GM23338 (cell line): ENCODE data around the gene KIAA0753. TPM values are rescaled to one million over a fixed set of nuclear protein-coding genes. Genes with fewer than 3 reads are reported as not detected.

Experiments used
- ATAC-seq: fragments of 200-7000 bp; cut with Tn5 transposase; 3 replicates; pipeline ENCODE4 v1.9.1; 2020
- DNase-seq: peaks from one replicate; pipeline ENCODE4 v3.0.0-alpha.2; 2015; ENCODE audit warnings: low spot score
- H2AFZ ChIP-seq: fragments of 200-600 bp; sonication (generic); 2 replicates; pipeline ENCODE4 v1.8.0; 2016; ENCODE audit warnings: antibody characterized with exemption, mild to moderate bottlenecking, moderate library complexity
- H3F3A ChIP-seq: fragments of 200-600 bp; sonication (generic); replicated peaks from 2 replicates; pipeline ENCODE4 v1.8.0; 2017; ENCODE audit warnings: antibody characterized with exemption, mixed run types, low read depth
- H3K27ac ChIP-seq: fragments of 200-600 bp; sonication (generic); 2 replicates; pipeline ENCODE4 v1.6.1; 2016; ENCODE audit warnings: low read depth
- H3K27me3 ChIP-seq: fragments of 200-600 bp; sonication (generic); 2 replicates; pipeline ENCODE4 v1.8.0; 2016; ENCODE audit warnings: mild to moderate bottlenecking, mixed run types, moderate library complexity; ENCODE audit not compliant: insufficient read depth
- H3K36me3 ChIP-seq: fragments of 200-600 bp; sonication (generic); 2 replicates; pipeline ENCODE4 v1.8.0; 2016; ENCODE audit warnings: mild to moderate bottlenecking; ENCODE audit not compliant: insufficient read depth
- H3K4me1 ChIP-seq: fragments of 200-600 bp; sonication (generic); 2 replicates; pipeline ENCODE4 v1.8.0; 2016; ENCODE audit warnings: mild to moderate bottlenecking, moderate library complexity; ENCODE audit not compliant: insufficient read depth
- H3K4me2 ChIP-seq: fragments of 200-600 bp; sonication (generic); 2 replicates; pipeline ENCODE4 v1.7.1; 2017; ENCODE audit warnings: mixed run types
- H3K4me3 ChIP-seq: fragments of 200-600 bp; sonication (generic); 2 replicates; pipeline ENCODE4 v1.6.1; 2016; ENCODE audit warnings: mixed run types
- H3K79me2 ChIP-seq: fragments of 200-600 bp; sonication (generic); replicated peaks from 2 replicates; pipeline ENCODE4 v1.8.0; 2017; ENCODE audit warnings: mild to moderate bottlenecking; ENCODE audit not compliant: insufficient read depth
- H3K9me2 ChIP-seq: fragments of 200-600 bp; sonication (generic); 2 replicates; pipeline ENCODE4 v1.8.0; 2017; ENCODE audit not compliant: insufficient read depth
- H4K20me1 ChIP-seq: fragments of 200-600 bp; sonication (generic); replicated peaks from 2 replicates; pipeline ENCODE4 v1.8.0; 2017; ENCODE audit warnings: mild to moderate bottlenecking; ENCODE audit not compliant: insufficient read depth
- H3K27ac Mint-ChIP-seq: 2 replicates; pipeline ENCODE4 v1.8.0; 2020; ENCODE audit warnings: inconsistent platforms, mild to moderate bottlenecking, moderate library complexity, mixed read lengths
- H3K27me3 Mint-ChIP-seq: 3 replicates; pipeline ENCODE4 v1.8.0; 2022; ENCODE audit warnings: low read depth, mild to moderate bottlenecking, moderate library complexity, mixed read lengths, inconsistent platforms; ENCODE audit not compliant: insufficient read depth, poor library complexity
- H3K36me3 Mint-ChIP-seq: 3 replicates; pipeline ENCODE4 v1.8.0; 2021; ENCODE audit warnings: low read depth, mild to moderate bottlenecking, inconsistent platforms, moderate library complexity, mixed read lengths
- H3K4me1 Mint-ChIP-seq: 3 replicates; pipeline ENCODE4 v1.8.0; 2020; ENCODE audit warnings: mild to moderate bottlenecking, inconsistent platforms, mixed read lengths
- H3K4me3 Mint-ChIP-seq: 3 replicates; pipeline ENCODE4 v1.8.0; 2021; ENCODE audit warnings: moderate library complexity, mild to moderate bottlenecking, inconsistent platforms, mixed read lengths
- H3K9me3 Mint-ChIP-seq: 3 replicates; pipeline ENCODE4 v1.8.0; 2020; ENCODE audit warnings: moderate library complexity, mild to moderate bottlenecking, inconsistent platforms, mixed read lengths
- CREB1 ChIP-seq: fragments of 250-450 bp; sonication (Bioruptor Pico); IDR thresholded peaks from 2 replicates; pipeline ENCODE4 v1.5.0; 2020; ENCODE audit warnings: low read depth, mild to moderate bottlenecking, moderate library complexity
- EZH2 ChIP-seq: fragments of 200-600 bp; sonication (generic); IDR thresholded peaks from one replicate; pipeline ENCODE4 v1.8.0; 2017; ENCODE audit warnings: antibody characterized with exemption, mild to moderate bottlenecking, low read depth; ENCODE audit not compliant: unreplicated experiment
- EZH2phosphoT487 ChIP-seq: fragments of 200-600 bp; sonication (generic); IDR thresholded peaks from one replicate; pipeline ENCODE4 v1.8.1; 2018; ENCODE audit warnings: antibody characterized with exemption; ENCODE audit not compliant: unreplicated experiment
- JUNB ChIP-seq: IDR thresholded peaks from one replicate; pipeline ENCODE4 v1.6.1; 2016; ENCODE audit warnings: antibody characterized with exemption; ENCODE audit not compliant: unreplicated experiment
- NANOG ChIP-seq: IDR thresholded peaks from 2 replicates; pipeline ENCODE4 v1.6.1; 2016; ENCODE audit warnings: antibody characterized with exemption, borderline replicate concordance
- POLR2AphosphoS5 ChIP-seq: IDR thresholded peaks from 2 replicates; pipeline ENCODE4 v1.6.1; 2016; ENCODE audit warnings: antibody characterized with exemption, low read depth
- STAT1 ChIP-seq: IDR thresholded peaks from one replicate; pipeline ENCODE4 v1.6.1; 2016; ENCODE audit warnings: antibody characterized with exemption; ENCODE audit not compliant: unreplicated experiment
- ZNF114 ChIP-seq: fragments of 250-450 bp; sonication (Bioruptor Pico); IDR thresholded peaks from 2 replicates; pipeline ENCODE4 v1.5.0; 2020; ENCODE audit warnings: mild to moderate bottlenecking, moderate library complexity
- ZNF331 ChIP-seq: fragments of 250-450 bp; sonication (Bioruptor Pico); IDR thresholded peaks from 2 replicates; pipeline ENCODE4 v1.5.0; 2020; ENCODE audit warnings: low read depth, mild to moderate bottlenecking, moderate library complexity
- polyA plus RNA-seq: library from polyadenylated mRNA; unstranded; fragments of >200 nt; fragmentation: Nextera tagmentation; extraction: Ambion mirVana; gene quantifications from 2 replicates; pipeline ENCODE4 v1.2.1, GENCODE V29; 2016
- total RNA-seq: library from RNA; depleted of rRNA; stranded (reverse); fragments of >200 nt; shearing (Covaris generic); gene quantifications from 2 replicates; pipeline ENCODE4 v1.2.3, GENCODE V29; 2014
- TF ChIP-seq, protein P1 (sequence below): fragments of 250-450 bp; sonication (Bioruptor Pico); IDR thresholded peaks from 2 replicates; pipeline ENCODE4 v1.5.0; 2020; ENCODE audit warnings: mild to moderate bottlenecking, moderate library complexity
- TF ChIP-seq, protein P2 (sequence below): IDR thresholded peaks from one replicate; pipeline ENCODE4 v1.6.1; 2018; ENCODE audit warnings: antibody characterized with exemption; ENCODE audit not compliant: unreplicated experiment
- TF ChIP-seq, protein P3 (sequence below): IDR thresholded peaks from 2 replicates; pipeline ENCODE4 v1.6.1; 2016; ENCODE audit warnings: antibody characterized with exemption
- TF ChIP-seq, protein P4 (sequence below), 2 experiments: fragments of 200-600 bp in 1 of 2; sonication (generic) in 1 of 2; conservative IDR thresholded peaks; 2 replicates each; pipeline versions ENCODE4 v1.5.1 to v1.6.1; 2016 to 2017; ENCODE audit warnings: antibody characterized with exemption in 2 of 2, low read depth in 2 of 2, mild to moderate bottlenecking in 2 of 2, moderate library complexity in 1 of 2

Gene KIAA0753
- total and polyA plus RNA-seq, 2 experiments from 2014 or later = 6.0 to 27.8 TPM

DNA sequence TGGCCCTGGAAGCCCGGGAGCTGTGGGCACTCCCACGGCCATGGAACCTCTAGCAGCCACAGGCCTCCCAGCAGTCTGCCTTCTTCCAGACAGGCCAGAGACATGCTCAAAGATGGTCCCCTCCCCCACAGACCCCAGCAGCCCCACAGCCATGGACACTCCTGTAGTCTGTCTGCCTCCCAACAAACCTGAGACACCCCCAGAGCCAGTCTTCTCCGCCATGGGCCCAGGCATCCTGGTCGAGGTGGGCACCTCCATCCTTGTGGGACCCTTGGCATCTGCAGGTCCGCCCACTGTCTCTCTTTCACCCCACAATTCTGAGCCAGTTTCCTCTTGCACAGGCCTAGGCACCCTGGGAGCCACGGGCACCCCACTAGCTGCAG lies 3.1 kb downstream of the KIAA0753 start:
- peaks cover 3% of the 10 kb centered on the region; the same call in 1 of the 2 replicates for H4K20me1 ChIP-seq

More for the DNA sequence above, 3.1 kb downstream of the KIAA0753 start:
- peaks cover 16% of the 10 kb centered on the region for H3K4me1 Mint-ChIP-seq
- H3K36me3 ChIP-seq = peaks cover 21% of the 10 kb centered on the region
- no peak overlapping the region for H2AFZ ChIP-seq
- DNase-seq (no peak), ATAC-seq (no peak)
- TF ChIP-seq, protein P1, sequence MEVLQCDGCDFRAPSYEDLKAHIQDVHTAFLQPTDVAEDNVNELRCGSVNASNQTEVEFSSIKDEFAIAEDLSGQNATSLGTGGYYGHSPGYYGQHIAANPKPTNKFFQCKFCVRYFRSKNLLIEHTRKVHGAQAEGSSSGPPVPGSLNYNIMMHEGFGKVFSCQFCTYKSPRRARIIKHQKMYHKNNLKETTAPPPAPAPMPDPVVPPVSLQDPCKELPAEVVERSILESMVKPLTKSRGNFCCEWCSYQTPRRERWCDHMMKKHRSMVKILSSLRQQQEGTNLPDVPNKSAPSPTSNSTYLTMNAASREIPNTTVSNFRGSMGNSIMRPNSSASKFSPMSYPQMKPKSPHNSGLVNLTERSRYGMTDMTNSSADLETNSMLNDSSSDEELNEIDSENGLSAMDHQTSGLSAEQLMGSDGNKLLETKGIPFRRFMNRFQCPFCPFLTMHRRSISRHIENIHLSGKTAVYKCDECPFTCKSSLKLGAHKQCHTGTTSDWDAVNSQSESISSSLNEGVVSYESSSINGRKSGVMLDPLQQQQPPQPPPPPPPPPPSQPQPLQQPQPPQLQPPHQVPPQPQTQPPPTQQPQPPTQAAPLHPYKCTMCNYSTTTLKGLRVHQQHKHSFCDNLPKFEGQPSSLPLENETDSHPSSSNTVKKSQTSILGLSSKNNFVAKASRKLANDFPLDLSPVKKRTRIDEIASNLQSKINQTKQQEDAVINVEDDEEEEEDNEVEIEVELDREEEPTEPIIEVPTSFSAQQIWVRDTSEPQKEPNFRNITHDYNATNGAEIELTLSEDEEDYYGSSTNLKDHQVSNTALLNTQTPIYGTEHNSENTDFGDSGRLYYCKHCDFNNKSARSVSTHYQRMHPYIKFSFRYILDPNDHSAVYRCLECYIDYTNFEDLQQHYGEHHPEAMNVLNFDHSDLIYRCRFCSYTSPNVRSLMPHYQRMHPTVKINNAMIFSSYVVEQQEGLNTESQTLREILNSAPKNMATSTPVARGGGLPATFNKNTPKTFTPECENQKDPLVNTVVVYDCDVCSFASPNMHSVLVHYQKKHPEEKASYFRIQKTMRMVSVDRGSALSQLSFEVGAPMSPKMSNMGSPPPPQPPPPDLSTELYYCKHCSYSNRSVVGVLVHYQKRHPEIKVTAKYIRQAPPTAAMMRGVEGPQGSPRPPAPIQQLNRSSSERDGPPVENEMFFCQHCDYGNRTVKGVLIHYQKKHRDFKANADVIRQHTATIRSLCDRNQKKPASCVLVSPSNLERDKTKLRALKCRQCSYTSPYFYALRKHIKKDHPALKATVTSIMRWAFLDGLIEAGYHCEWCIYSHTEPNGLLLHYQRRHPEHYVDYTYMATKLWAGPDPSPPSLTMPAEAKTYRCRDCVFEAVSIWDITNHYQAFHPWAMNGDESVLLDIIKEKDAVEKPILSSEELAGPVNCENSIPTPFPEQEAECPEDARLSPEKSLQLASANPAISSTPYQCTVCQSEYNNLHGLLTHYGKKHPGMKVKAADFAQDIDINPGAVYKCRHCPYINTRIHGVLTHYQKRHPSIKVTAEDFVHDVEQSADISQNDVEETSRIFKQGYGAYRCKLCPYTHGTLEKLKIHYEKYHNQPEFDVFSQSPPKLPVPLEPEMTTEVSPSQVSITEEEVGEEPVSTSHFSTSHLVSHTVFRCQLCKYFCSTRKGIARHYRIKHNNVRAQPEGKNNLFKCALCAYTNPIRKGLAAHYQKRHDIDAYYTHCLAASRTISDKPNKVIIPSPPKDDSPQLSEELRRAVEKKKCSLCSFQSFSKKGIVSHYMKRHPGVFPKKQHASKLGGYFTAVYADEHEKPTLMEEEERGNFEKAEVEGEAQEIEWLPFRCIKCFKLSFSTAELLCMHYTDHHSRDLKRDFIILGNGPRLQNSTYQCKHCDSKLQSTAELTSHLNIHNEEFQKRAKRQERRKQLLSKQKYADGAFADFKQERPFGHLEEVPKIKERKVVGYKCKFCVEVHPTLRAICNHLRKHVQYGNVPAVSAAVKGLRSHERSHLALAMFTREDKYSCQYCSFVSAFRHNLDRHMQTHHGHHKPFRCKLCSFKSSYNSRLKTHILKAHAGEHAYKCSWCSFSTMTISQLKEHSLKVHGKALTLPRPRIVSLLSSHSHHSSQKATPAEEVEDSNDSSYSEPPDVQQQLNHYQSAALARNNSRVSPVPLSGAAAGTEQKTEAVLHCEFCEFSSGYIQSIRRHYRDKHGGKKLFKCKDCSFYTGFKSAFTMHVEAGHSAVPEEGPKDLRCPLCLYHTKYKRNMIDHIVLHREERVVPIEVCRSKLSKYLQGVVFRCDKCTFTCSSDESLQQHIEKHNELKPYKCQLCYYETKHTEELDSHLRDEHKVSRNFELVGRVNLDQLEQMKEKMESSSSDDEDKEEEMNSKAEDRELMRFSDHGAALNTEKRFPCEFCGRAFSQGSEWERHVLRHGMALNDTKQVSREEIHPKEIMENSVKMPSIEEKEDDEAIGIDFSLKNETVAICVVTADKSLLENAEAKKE (CRISPR knock-in tag) = no peak
- TF ChIP-seq EZH2phosphoT487 (no peak), POLR2AphosphoS5 (no peak), EZH2 (no peak), JUNB (no peak), ZNF114 (CRISPR knock-in tag) (no peak), NANOG (no peak), ZNF331 (CRISPR knock-in tag) (no peak), CREB1 (CRISPR knock-in tag) (no peak), STAT1 (no peak)
- TF ChIP-seq, protein P2, sequence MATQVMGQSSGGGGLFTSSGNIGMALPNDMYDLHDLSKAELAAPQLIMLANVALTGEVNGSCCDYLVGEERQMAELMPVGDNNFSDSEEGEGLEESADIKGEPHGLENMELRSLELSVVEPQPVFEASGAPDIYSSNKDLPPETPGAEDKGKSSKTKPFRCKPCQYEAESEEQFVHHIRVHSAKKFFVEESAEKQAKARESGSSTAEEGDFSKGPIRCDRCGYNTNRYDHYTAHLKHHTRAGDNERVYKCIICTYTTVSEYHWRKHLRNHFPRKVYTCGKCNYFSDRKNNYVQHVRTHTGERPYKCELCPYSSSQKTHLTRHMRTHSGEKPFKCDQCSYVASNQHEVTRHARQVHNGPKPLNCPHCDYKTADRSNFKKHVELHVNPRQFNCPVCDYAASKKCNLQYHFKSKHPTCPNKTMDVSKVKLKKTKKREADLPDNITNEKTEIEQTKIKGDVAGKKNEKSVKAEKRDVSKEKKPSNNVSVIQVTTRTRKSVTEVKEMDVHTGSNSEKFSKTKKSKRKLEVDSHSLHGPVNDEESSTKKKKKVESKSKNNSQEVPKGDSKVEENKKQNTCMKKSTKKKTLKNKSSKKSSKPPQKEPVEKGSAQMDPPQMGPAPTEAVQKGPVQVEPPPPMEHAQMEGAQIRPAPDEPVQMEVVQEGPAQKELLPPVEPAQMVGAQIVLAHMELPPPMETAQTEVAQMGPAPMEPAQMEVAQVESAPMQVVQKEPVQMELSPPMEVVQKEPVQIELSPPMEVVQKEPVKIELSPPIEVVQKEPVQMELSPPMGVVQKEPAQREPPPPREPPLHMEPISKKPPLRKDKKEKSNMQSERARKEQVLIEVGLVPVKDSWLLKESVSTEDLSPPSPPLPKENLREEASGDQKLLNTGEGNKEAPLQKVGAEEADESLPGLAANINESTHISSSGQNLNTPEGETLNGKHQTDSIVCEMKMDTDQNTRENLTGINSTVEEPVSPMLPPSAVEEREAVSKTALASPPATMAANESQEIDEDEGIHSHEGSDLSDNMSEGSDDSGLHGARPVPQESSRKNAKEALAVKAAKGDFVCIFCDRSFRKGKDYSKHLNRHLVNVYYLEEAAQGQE = no peak
- TF ChIP-seq, protein P3, sequence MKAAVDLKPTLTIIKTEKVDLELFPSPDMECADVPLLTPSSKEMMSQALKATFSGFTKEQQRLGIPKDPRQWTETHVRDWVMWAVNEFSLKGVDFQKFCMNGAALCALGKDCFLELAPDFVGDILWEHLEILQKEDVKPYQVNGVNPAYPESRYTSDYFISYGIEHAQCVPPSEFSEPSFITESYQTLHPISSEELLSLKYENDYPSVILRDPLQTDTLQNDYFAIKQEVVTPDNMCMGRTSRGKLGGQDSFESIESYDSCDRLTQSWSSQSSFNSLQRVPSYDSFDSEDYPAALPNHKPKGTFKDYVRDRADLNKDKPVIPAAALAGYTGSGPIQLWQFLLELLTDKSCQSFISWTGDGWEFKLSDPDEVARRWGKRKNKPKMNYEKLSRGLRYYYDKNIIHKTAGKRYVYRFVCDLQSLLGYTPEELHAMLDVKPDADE = no peak
- TF ChIP-seq, protein P4, sequence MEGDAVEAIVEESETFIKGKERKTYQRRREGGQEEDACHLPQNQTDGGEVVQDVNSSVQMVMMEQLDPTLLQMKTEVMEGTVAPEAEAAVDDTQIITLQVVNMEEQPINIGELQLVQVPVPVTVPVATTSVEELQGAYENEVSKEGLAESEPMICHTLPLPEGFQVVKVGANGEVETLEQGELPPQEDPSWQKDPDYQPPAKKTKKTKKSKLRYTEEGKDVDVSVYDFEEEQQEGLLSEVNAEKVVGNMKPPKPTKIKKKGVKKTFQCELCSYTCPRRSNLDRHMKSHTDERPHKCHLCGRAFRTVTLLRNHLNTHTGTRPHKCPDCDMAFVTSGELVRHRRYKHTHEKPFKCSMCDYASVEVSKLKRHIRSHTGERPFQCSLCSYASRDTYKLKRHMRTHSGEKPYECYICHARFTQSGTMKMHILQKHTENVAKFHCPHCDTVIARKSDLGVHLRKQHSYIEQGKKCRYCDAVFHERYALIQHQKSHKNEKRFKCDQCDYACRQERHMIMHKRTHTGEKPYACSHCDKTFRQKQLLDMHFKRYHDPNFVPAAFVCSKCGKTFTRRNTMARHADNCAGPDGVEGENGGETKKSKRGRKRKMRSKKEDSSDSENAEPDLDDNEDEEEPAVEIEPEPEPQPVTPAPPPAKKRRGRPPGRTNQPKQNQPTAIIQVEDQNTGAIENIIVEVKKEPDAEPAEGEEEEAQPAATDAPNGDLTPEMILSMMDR (conservative IDR thresholded peaks at IDR 0.05; ENCODE audit: low read depth in 2 of 2) = no peak
- H3K27me3 ChIP-seq = no peaks in the 10 kb centered on the region
- H3K36me3 Mint-ChIP-seq = peaks cover 28% of the 10 kb centered on the region
- H3F3A ChIP-seq = no peaks in the 10 kb centered on the region; the same call in 1 of the 2 replicates
- peaks cover 21% of the 10 kb centered on the region for H3K79me2 ChIP-seq
- no peak overlapping the region for H3K27ac Mint-ChIP-seq
- no peak overlapping the region for H3K4me3 ChIP-seq
- peaks cover 12% of the 10 kb centered on the region for H3K4me1 ChIP-seq
- no peak overlapping the region for H3K4me2 ChIP-seq
- peaks cover 19% of the 10 kb centered on the region for H3K27me3 Mint-ChIP-seq
- no peaks in the 10 kb centered on the region; the same call in 2 of the 3 replicates for H3K9me3 Mint-ChIP-seq
- H3K4me3 Mint-ChIP-seq = 0 out of 3 replicates have a peak overlapping the region, but pooled peaks have one; percentile 6
- no peak overlapping the region for H3K27ac ChIP-seq
- H3K9me2 ChIP-seq = no peaks in the 10 kb centered on the region
